Transverse colon (tissue), 4 donors: ENCODE results near the gene TXNRD1. TPM values are rescaled to one million over a fixed set of nuclear protein-coding genes. Genes with fewer than 3 reads are reported as not detected.

ENCODE experiments used
- DNase-seq: peaks from one replicate; pipeline ENCODE4 v3.0.0-alpha.2; 2019
- H3K27ac ChIP-seq, 4 donors: fragments of 200-600 bp; sonication (generic); 2 replicates each; pipeline ENCODE4 v1.5.1; 2016 to 2018; ENCODE audit warnings: inconsistent platforms in 4 of 4
- H3K27me3 ChIP-seq: fragments of 200-600 bp; sonication (generic); 2 replicates; pipeline ENCODE4 v1.5.1; 2017; ENCODE audit warnings: inconsistent platforms
- H3K36me3 ChIP-seq, 4 donors: fragments of 200-600 bp; sonication (generic); 2 replicates each; pipeline ENCODE4 v1.5.1; 2017 to 2019; ENCODE audit warnings: inconsistent platforms in 4 of 4
- H3K4me1 ChIP-seq, 4 donors: fragments of 200-600 bp; sonication (generic); 2 replicates each; pipeline ENCODE4 v1.5.1; 2017 to 2020; ENCODE audit warnings: inconsistent platforms in 4 of 4
- H3K4me3 ChIP-seq, 4 donors: fragments of 200-600 bp; sonication (generic); 1 replicate in 1 of 4; 2 replicates in 3 of 4; pipeline versions ENCODE4 v1.5.1 to v1.6.1; 2017 to 2019; ENCODE audit warnings: inconsistent platforms in 4 of 4
- H3K9me3 ChIP-seq, 2 donors: fragments of 200-600 bp; sonication (generic); 2 replicates each; pipeline ENCODE4 v1.5.1; 2017 to 2019; ENCODE audit warnings: inconsistent platforms in 2 of 2
- EP300 ChIP-seq: sonication (generic); formaldehyde crosslinking; IDR thresholded peaks from one replicate; pipeline ENCODE4 v1.6.1; 2017; ENCODE audit warnings: antibody characterized with exemption, low read depth
- POLR2A ChIP-seq: fragments of 450-650 bp; IDR thresholded peaks from one replicate; pipeline ENCODE4 v1.6.1; 2016; ENCODE audit warnings: antibody characterized with exemption, mild to moderate bottlenecking, moderate library complexity
- POLR2AphosphoS5 ChIP-seq, 3 donors: sonication (generic); formaldehyde crosslinking; IDR thresholded peaks; one replicate each; pipeline ENCODE4 v1.6.1; 2016; ENCODE audit warnings: antibody characterized with exemption in 3 of 3
- WGBS, 2 donors: methylation state at CpG; one replicate each; pipeline ENCODE4 v1.1.5; 2018; ENCODE audit warnings: low coverage in 1 of 2; 5-methylcytosine and 5-hydroxymethylcytosine counted together
- in situ Hi-C, 4 donors: fragments of 200-750 bp; cut with MboI; loops; one replicate each; pipeline versions ENCODE4 v1.15.0 to v1.15.1; 2017; ENCODE audit warnings: low sequenced_read_pairs in 3 of 4, low pct_ligation_motif_present in 1 of 4, low pct_unique_long_range_greater_than_20kb in 1 of 4
- intact Hi-C: fragments of 100-400 bp; cut with DNase I; formaldehyde crosslinking; loops from one replicate; pipeline ENCODE4 v1.15.1; 2023; ENCODE audit warnings: low total_unique reads
- total RNA-seq, 4 donors: library from RNA; depleted of rRNA; stranded (reverse); fragments of >200 nt; gene quantifications; one replicate each; pipeline ENCODE4 v1.1.0, GENCODE V29; 2016
- TF ChIP-seq, protein P1 (sequence below), 5 experiments: fragments of 200-600 bp in 3 of 5; fragments of 450-650 bp in 2 of 5; sonication (generic) in 3 of 5; IDR thresholded peaks; 1 replicate in 2 of 5; 2 replicates in 3 of 5; pipeline ENCODE4 v1.5.1; 2016 to 2017; ENCODE audit warnings: antibody characterized with exemption in 5 of 5, inconsistent platforms in 3 of 5, mild to moderate bottlenecking in 2 of 5, moderate library complexity in 1 of 5

Gene TXNRD1
- total RNA-seq, 4 donors from 2014 or later: 72.9 to 127 (median 122) TPM

DNA sequence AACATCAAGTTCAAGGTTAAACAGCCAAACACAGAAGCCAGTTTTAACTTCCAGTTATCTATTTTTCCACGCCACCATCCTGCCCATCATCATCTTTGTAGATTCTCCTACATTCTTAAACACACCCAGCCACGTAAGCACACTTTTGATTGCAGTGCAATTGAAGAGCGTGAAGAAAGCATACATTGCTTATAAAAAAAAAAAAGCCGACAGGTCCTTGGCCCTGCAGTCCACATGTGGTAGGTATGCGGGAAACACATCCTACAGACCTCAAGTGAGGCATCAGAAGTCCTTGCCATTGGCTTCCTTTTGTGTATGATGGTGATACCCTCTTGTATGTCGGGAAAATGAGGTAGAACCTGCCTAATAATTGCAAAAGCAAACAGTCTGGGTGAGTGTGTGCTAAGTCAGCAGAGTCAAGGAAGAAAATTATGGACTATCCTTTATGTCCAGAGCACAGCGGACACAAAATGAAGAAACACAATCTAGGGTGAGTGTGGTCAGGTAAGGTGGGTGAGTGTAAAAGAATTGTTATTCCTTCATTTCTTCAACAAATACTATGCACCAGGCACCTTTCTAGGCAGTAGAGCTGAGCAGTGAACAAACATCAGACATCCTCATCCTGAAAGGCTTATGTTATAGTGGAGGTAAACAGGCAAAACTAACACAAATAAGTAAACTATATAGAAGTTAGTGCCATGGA lies 139.4 kb downstream of the TXNRD1 start:
- H3K27me3 ChIP-seq: no peaks in the 10 kb centered on the region
- no peak for DNase-seq
- in situ Hi-C loops: loop anchor here (5.0 to 25.0 kb wide), 3 partner anchors 150 to 707 kb away; no protein-coding TSS in a partner anchor

DNA sequence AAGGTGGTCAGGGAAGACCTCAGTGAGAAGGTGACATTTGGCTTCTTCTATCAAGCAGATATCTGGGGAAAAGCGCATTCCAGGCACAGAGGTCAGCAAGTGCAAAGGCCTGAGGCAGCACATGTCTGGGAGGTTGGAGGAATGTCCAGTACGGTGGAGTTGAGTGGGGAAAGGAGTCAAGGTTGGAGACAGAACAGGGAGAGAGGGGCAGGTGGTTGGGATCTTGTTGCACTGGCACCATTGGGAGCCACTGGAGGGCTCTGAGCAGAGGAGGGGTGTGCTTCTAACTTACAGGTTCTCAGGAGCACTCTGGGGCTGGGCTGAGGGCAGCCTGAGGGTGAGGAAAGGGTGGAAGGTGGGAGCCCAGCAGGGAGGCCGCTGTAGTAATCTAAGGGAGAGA lies 140.1 kb downstream of the TXNRD1 start:
- in situ Hi-C loops: loop anchor here (5.0 to 25.0 kb wide), 3 partner anchors 151 to 707 kb away; no protein-coding TSS in a partner anchor
- 91 to 93% methylated on average over 2 to 3 of the region's 3 CpGs for WGBS, 2 donors

More for the DNA sequence above, 139.4 kb downstream of the TXNRD1 start:
- intact Hi-C loops: loop anchor here (5.0 kb wide), 2 partner anchors 138 to 153 kb away; partner anchors contain the start of gene TXNRD1
- 83 to 89% methylated on average over 7 of the region's 7 CpGs for WGBS, 2 donors
- no peak overlapping the region for H3K4me3 ChIP-seq
- H3K36me3 ChIP-seq: no peaks in the 10 kb centered on the region
- no peaks in the 10 kb centered on the region for H3K4me1 ChIP-seq
- no peak overlapping the region for H3K27ac ChIP-seq
- TF ChIP-seq POLR2AphosphoS5 (IDR thresholded peaks at IDR 0.05): no peak
- peaks cover 0 to under 1% of the 10 kb centered on the region in 2 donors for H3K9me3 ChIP-seq

DNA sequence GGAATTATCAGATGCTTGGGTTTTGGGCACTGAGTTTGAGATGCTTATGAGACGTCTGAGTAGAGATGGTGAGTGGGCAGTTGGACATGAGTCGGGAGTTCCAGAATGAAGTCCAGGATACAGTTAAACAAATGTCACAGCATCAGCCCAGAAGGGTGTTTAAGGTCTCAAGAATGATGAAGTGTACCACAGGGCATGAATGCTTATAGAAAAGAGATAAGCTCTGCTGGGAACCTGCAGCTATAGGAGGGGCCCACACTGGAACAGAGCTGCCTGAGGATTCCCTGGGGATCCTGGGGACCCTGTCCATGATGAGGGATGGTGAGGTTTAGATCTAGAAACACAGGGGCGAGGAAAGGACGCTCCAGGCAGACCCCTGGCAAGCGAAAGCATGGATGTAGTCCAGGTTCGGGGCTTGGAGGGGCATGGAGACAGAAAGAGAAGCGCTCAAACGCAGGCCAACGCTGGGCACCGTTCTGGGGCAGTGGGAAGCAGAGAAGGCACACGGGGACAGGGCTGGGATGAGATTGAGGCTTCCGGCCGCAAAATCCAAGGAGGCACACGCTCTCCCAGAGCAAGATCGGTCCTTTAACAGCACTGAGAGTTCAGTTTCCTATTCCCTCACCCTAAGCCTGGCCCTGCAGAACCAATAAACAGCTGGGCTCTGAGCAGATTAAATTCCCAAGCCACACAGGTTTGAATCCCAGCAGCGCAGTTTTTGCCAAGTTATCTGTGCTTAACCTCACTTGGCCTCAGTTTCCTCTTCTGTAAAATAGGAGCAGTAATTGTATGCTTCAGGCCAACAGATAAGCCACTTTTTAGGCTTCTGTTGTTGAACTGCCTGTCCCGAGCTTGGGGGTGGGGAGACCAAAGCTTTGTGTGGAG lies 140.9 kb downstream of the TXNRD1 start:
- no peak overlapping the region for H3K4me3 ChIP-seq
- DNase-seq: no peak
- H3K4me1 ChIP-seq: no peaks in the 10 kb centered on the region
- WGBS, 2 donors: 40 to 79% methylated on average over 2 to 17 of the region's 17 CpGs
- H3K27ac ChIP-seq: no peak overlapping the region
- TF ChIP-seq EP300: no peak
- intact Hi-C loops (loop anchor here (5.0 kb wide), 2 partner anchors 139 to 154 kb away; partner anchors contain the start of gene TXNRD1), in situ Hi-C loops (loop anchor here (5.0 to 25.0 kb wide), 3 partner anchors 152 to 706 kb away; no protein-coding TSS in a partner anchor)
- no peaks in the 10 kb centered on the region for H3K36me3 ChIP-seq
- no peaks in the 10 kb centered on the region for H3K27me3 ChIP-seq
- H3K9me3 ChIP-seq: peaks cover 0 to 5% of the 10 kb centered on the region in 2 donors

More for the DNA sequence above, 140.1 kb downstream of the TXNRD1 start:
- H3K9me3 ChIP-seq: peaks cover 0 to 5% of the 10 kb centered on the region in 2 donors
- DNase-seq: no peak
- no peak overlapping the region for H3K4me3 ChIP-seq
- H3K27me3 ChIP-seq: no peaks in the 10 kb centered on the region
- H3K36me3 ChIP-seq: no peaks in the 10 kb centered on the region
- TF ChIP-seq POLR2AphosphoS5 (IDR thresholded peaks at IDR 0.05) (no peak), EP300 (no peak), POLR2A (no peak)
- TF ChIP-seq, protein P1, sequence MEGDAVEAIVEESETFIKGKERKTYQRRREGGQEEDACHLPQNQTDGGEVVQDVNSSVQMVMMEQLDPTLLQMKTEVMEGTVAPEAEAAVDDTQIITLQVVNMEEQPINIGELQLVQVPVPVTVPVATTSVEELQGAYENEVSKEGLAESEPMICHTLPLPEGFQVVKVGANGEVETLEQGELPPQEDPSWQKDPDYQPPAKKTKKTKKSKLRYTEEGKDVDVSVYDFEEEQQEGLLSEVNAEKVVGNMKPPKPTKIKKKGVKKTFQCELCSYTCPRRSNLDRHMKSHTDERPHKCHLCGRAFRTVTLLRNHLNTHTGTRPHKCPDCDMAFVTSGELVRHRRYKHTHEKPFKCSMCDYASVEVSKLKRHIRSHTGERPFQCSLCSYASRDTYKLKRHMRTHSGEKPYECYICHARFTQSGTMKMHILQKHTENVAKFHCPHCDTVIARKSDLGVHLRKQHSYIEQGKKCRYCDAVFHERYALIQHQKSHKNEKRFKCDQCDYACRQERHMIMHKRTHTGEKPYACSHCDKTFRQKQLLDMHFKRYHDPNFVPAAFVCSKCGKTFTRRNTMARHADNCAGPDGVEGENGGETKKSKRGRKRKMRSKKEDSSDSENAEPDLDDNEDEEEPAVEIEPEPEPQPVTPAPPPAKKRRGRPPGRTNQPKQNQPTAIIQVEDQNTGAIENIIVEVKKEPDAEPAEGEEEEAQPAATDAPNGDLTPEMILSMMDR (IDR thresholded peaks at IDR 0.05): no peak
- H3K4me1 ChIP-seq: no peaks in the 10 kb centered on the region
- intact Hi-C loops: loop anchor here (5.0 kb wide), 2 partner anchors 138 to 153 kb away; partner anchors contain the start of gene TXNRD1
- no peak overlapping the region for H3K27ac ChIP-seq

DNA sequence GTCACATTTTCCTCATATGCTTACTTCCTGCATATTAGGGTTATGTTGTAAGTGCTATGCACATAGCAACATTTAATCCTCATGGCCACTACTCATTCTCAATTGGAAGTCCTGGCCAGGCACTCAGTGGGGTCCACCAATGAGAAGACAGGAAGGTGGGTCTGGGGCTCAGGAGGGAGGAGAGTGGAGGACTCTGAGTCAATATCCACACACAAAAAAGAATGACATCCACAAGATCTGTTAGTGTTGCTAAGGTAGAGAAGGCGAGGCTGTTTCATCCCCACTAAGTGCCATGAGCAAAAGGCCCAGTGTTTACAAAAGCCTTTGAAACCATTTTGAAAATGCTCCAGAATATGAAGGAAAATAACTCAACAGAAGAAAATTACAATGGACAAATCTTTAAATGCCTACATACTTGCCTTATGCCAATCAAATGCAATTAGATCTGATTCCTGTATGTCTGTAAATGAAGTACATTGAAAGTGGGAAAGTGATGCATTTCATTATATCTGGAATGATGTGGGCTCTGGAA lies 141.9 kb downstream of the TXNRD1 start:
- no peak overlapping the region for H3K27ac ChIP-seq
- H3K9me3 ChIP-seq: peaks cover 0 to 5% of the 10 kb centered on the region in 2 donors
- no peak for DNase-seq
- H3K36me3 ChIP-seq: no peaks in the 10 kb centered on the region
- H3K4me3 ChIP-seq: no peak overlapping the region
- no peaks in the 10 kb centered on the region for H3K27me3 ChIP-seq
- 94% methylated on average over 1 of the region's 1 CpG; no CpG with 5 or more reads in 1 of the 2 donors for WGBS, 2 donors
- intact Hi-C loops (loop anchor here (5.0 kb wide), 2 partner anchors 140 to 155 kb away; partner anchors contain the start of gene TXNRD1), in situ Hi-C loops (loop anchor here (5.0 to 25.0 kb wide), 3 partner anchors 153 to 705 kb away; no protein-coding TSS in a partner anchor)
- no peak for TF ChIP-seq POLR2AphosphoS5 (IDR thresholded peaks at IDR 0.05)
- TF ChIP-seq, protein P1 (IDR thresholded peaks at IDR 0.05): no peak
- TF ChIP-seq POLR2A: no peak
- TF ChIP-seq EP300: no peak
- H3K4me1 ChIP-seq: no peaks in the 10 kb centered on the region
